Measurements from ENCODE around the gene EBF3.

- TF ChIP-seq POLR2AphosphoS5 (IDR thresholded peaks at IDR 0.05; ENCODE audit: low read depth, low read length): no peak
- no peak for TF ChIP-seq TAF1 (IDR thresholded peaks at IDR 0.05; ENCODE audit: borderline replicate concordance, insufficient read depth, low read length)
- no peak for TF ChIP-seq REST (IDR thresholded peaks at IDR 0.05; ENCODE audit: insufficient read depth in 1 of 2, low read depth in 2 of 2, low read length in 2 of 2)
- no peak for TF ChIP-seq SIN3A (IDR thresholded peaks at IDR 0.05; ENCODE audit: borderline replicate concordance, insufficient read depth, low read length)
- no peak for TF ChIP-seq FOXP2 (optimal IDR thresholded peaks at IDR 0.05; ENCODE audit: borderline replicate concordance, extremely low read depth, extremely low read length, insufficient read depth)
These were observed 111.1 kb downstream of the EBF3 start for GRCh38 chr10:129852829-129853561.

Measured in PFSK-1 (cell line).